Measurements from ENCODE around the gene LENEP. TPM values are rescaled to one million over a fixed set of nuclear protein-coding genes. Genes with fewer than 3 reads are reported as not detected.
"Not testable (repeated sequence)": the region's sequence is repeated elsewhere in the genome, so short reads cannot be mapped to it uniquely, and the experiment has no call there.

Gene LENEP
- total RNA-seq, 1 donor from 2014 or later = not detected

- DNase-seq = peak; percentile 98
Observed at GRCh38 chr1:154974808-154975408, 18.5 kb upstream of the LENEP start.

GRCh38 chr1:154975409-154976059 lies 17.9 kb upstream of the LENEP start:
- DNase-seq = peak; percentile 29

- DNase-seq = not testable (repeated sequence)
Observed at GRCh38 chr1:154977762-154978161, 15.6 kb upstream of the LENEP start.

GRCh38 chr1:154978360-154978759 lies 15.0 kb upstream of the LENEP start:
- no peak for DNase-seq

- DNase-seq = no peak
Observed at GRCh38 chr1:154982341-154982740, 11.0 kb upstream of the LENEP start.

- DNase-seq = peak; percentile 100
Observed at GRCh38 chr1:154982897-154983648, 10.3 kb upstream of the LENEP start, which contains the start of gene FLAD1. TSS of gene FLAD1 (plus strand) at chr1:154983344. CDS start at chr1:154983695, 351 bp downstream.

- DNase-seq = no peak
Observed at GRCh38 chr1:154983776-154984466, 9.5 kb upstream of the LENEP start.

- DNase-seq = not testable (repeated sequence)
Observed at GRCh38 chr1:154986736-154987135, 6.7 kb upstream of the LENEP start.

- DNase-seq = no peak
Observed at GRCh38 chr1:154987326-154987725, 6.1 kb upstream of the LENEP start.

- no peak for DNase-seq
Observed at GRCh38 chr1:154988058-154988954, 5.1 kb upstream of the LENEP start.

GRCh38 chr1:154989195-154989860 lies 4.1 kb upstream of the LENEP start:
- DNase-seq = no peak

GRCh38 chr1:154990276-154990675 lies 3.1 kb upstream of the LENEP start:
- DNase-seq = no peak

- no peak for DNase-seq
Observed at GRCh38 chr1:154992721-154993571, 440 bp upstream of the LENEP start.

GRCh38 chr1:154994269-154994587 lies 842 bp downstream of the LENEP start:
- no peak for DNase-seq

- no peak for DNase-seq
Observed at GRCh38 chr1:154994591-154994990, 1.2 kb downstream of the LENEP start.

- peak; percentile 32 for DNase-seq
Observed at GRCh38 chr1:154995301-154995983, 2.1 kb downstream of the LENEP start.

GRCh38 chr1:154996966-154997701 lies 3.7 kb downstream of the LENEP start:
- DNase-seq = no peak

- DNase-seq = no peak
Observed at GRCh38 chr1:154998201-154998780, 4.9 kb downstream of the LENEP start.
